ENCODE measurements around the gene CASP10. TPM values are rescaled to one million over a fixed set of nuclear protein-coding genes. Genes with fewer than 3 reads are reported as not detected.
A peak's percentile ranks its signal among the peaks of the same experiment; 100 is the strongest.

The CASP10 gene
- total RNA-seq, 4 donors from 2014 or later = 9.0 to 22.0 (median 15.0) TPM

DNA sequence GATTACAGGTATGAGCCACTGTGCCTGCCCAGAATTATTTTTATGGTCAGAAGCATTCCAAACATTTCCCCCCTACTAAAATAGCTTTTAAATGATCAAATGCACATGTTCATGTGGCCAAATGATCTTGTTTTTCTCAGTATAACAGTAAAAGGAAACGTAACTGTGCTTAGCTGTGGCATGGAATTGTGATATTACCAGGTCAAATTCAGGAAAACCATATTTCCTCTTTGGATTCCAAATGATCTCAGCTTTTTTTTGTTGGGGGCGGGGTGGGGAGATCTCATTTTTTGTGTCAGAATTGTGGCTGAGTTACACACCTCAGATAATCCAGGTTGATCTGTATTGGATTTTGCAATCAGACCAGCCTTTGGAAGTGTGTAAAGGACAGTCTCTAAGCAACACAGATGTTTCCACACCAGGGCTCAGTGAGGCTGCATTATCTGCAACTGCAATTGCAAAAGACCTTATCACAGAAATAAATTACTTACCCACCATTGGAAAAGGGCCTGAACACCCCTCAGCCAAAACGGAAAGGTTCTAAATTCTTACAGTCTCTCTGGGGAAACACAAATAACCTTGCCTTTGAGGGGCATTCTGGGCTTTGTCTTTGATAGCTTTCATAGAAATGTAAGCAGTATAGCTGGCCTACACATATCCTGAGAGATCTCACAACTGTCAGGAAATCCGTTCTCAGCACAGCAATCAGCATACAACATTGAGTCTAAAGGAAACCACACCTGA is 8.4 kb downstream of the CASP10 start:
- Histone ChIP-seq H3K27me3 (no peaks in the 10 kb centered on the region), H3K4me3 (no peak overlapping the region), H3K9me3 (no peaks in the 10 kb centered on the region), H3K27ac (peak overlapping the region; percentile 1 to 69 (median 58)), H3K36me3 (peaks cover 0 to 74% (median 0%) of the 10 kb centered on the region in 3 donors), H3K4me1 (peaks cover 0 to 69% (median 13%) of the 10 kb centered on the region in 3 donors)
- no peak for DNase-seq
- TF ChIP-seq POLR2A (IDR thresholded peaks at IDR 0.05) = no peak
- TF ChIP-seq, protein P1, sequence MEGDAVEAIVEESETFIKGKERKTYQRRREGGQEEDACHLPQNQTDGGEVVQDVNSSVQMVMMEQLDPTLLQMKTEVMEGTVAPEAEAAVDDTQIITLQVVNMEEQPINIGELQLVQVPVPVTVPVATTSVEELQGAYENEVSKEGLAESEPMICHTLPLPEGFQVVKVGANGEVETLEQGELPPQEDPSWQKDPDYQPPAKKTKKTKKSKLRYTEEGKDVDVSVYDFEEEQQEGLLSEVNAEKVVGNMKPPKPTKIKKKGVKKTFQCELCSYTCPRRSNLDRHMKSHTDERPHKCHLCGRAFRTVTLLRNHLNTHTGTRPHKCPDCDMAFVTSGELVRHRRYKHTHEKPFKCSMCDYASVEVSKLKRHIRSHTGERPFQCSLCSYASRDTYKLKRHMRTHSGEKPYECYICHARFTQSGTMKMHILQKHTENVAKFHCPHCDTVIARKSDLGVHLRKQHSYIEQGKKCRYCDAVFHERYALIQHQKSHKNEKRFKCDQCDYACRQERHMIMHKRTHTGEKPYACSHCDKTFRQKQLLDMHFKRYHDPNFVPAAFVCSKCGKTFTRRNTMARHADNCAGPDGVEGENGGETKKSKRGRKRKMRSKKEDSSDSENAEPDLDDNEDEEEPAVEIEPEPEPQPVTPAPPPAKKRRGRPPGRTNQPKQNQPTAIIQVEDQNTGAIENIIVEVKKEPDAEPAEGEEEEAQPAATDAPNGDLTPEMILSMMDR (IDR thresholded peaks at IDR 0.05) = no peak
- intact Hi-C loops (cut with DNase I) = no loop called here
- 43 to 45% methylated on average over 4 of the region's 4 CpGs for WGBS, 2 donors

DNA sequence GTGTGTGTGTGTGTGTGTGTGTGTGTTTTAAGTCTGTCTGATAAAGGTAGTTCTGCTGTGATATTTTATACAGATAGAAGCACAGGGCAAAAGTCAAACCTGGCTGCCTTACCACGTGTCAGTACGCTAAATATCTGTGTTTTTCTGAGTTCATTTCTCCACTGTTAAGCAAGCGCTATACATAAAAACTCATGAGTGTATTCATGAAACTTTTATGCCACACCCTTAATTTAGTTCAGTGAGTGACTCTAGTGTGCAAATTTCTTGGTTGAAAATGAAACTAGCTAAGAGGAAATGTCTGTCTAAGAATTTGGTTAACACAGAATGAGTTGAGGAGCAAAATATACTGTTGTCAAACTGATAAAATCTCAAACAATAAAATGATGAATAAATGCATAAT is 11.2 kb downstream of the CASP10 start:
- peaks cover 0 to 50% (median 6%) of the 10 kb centered on the region in 3 donors for H3K4me1 ChIP-seq
- intact Hi-C loops (cut with DNase I) = no loop called here
- H3K4me3 ChIP-seq = no peak overlapping the region
- peak overlapping the region in 3 of 4 donors; percentile 5 to 35 (median 23) for H3K27ac ChIP-seq
- H3K9me3 ChIP-seq = no peaks in the 10 kb centered on the region
- H3K27me3 ChIP-seq = no peaks in the 10 kb centered on the region
- no peak for DNase-seq
- H3K36me3 ChIP-seq = peaks cover 0 to 70% (median 0%) of the 10 kb centered on the region in 3 donors
- TF ChIP-seq, protein P1 (IDR thresholded peaks at IDR 0.05) = no peak
- TF ChIP-seq POLR2A (IDR thresholded peaks at IDR 0.05) = no peak
- WGBS, 2 donors = 50 to 61% methylated on average over 3 of the region's 3 CpGs

GRCh38 chr2:201195331-201195730 is 12.4 kb downstream of the CASP10 start:
- H3K4me1 ChIP-seq = peaks cover 0 to 48% (median 6%) of the 10 kb centered on the region in 3 donors
- no peaks in the 10 kb centered on the region for H3K9me3 ChIP-seq
- intact Hi-C loops (cut with DNase I) = no loop called here
- no peak overlapping the region for H3K27ac ChIP-seq
- TF ChIP-seq, protein P1 (IDR thresholded peaks at IDR 0.05) = no peak
- TF ChIP-seq POLR2A (IDR thresholded peaks at IDR 0.05) = no peak
- H3K4me3 ChIP-seq = no peak overlapping the region
- H3K27me3 ChIP-seq = no peaks in the 10 kb centered on the region
- DNase-seq = no peak
- H3K36me3 ChIP-seq = peaks cover 0 to 71% (median 0%) of the 10 kb centered on the region in 3 donors
- WGBS, 2 donors = 74 to 78% methylated on average over 3 of the region's 3 CpGs

DNA sequence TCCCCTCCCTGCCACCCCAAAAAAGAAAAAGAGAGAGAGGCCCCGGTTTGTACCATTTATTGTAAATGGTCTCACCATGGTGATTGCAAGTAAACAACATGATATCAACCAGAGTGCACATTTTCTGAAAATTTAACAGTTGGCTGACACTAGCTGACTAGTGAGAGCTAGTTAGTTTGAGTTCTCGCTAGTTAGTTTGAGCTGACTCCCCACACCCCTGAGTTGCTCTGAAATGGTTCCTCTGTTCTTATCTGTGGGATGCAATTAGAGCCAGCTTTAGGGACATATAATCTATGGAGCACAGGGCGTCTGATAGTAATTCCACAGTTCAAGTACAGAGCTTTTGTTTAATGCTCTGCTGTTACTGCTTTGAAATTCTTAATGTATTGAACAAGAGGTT is 13.1 kb downstream of the CASP10 start:
- Histone ChIP-seq H3K27me3 (no peaks in the 10 kb centered on the region), H3K9me3 (no peaks in the 10 kb centered on the region), H3K4me1 (peaks cover 0 to 42% (median 3%) of the 10 kb centered on the region in 3 donors), H3K4me3 (no peak overlapping the region), H3K27ac (no peak overlapping the region), H3K36me3 (peaks cover 0 to 78% (median 0%) of the 10 kb centered on the region in 3 donors)
- no peak for TF ChIP-seq POLR2A (IDR thresholded peaks at IDR 0.05)
- TF ChIP-seq, protein P1 (IDR thresholded peaks at IDR 0.05) = no peak
- 61 to 72% methylated on average over 3 of the region's 3 CpGs for WGBS, 2 donors
- no peak for DNase-seq
- intact Hi-C loops (cut with DNase I) = no loop called here

DNA sequence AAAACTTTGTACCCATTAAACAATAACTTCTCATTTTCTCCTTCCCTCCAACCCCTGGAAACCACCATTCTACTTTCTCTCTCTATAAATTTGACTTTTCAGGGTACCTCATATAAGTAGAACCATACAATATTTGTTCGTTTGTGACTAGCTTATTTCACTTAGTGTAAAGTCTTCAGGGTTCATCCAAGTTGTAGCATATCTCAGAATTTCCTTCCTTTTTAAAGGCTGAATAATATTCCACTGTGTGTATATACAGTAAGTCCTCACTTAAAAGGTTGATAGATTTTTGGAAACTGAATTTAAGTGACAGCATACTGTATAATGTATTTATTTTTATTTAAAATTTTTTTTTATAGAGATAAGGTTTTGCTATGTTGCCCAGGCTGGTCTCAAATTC is 13.9 kb downstream of the CASP10 start:
- no peak overlapping the region for H3K27ac ChIP-seq
- no peak overlapping the region for H3K4me3 ChIP-seq
- intact Hi-C loops (cut with DNase I) = no loop called here
- H3K36me3 ChIP-seq = peaks cover 0 to 85% (median 0%) of the 10 kb centered on the region in 3 donors
- H3K9me3 ChIP-seq = no peaks in the 10 kb centered on the region
- H3K27me3 ChIP-seq = no peaks in the 10 kb centered on the region
- DNase-seq = no peak
- H3K4me1 ChIP-seq = peaks cover 0 to 34% (median 0%) of the 10 kb centered on the region in 3 donors
- 90 to 95% methylated on average over 1 of the region's 1 CpG for WGBS, 2 donors
- TF ChIP-seq, protein P1 (IDR thresholded peaks at IDR 0.05) = no peak
- no peak for TF ChIP-seq POLR2A (IDR thresholded peaks at IDR 0.05)

Data from esophagus squamous epithelium (tissue), 5 donors.